HEK293 (cell line): Measurements from ENCODE around the gene ITPKC.

Experiments
- KLF8 ChIP-seq: fragments of 450-650 bp; formaldehyde crosslinking; IDR thresholded peaks from 2 replicates; pipeline ENCODE4 v1.5.1; 2016; ENCODE audit warnings: missing biosample characterization, missing genetic modification characterization
- KLF9 ChIP-seq: fragments of 450-650 bp; formaldehyde crosslinking; IDR thresholded peaks from 2 replicates; pipeline ENCODE4 v1.5.1; 2016; ENCODE audit warnings: missing biosample characterization, missing genetic modification characterization, low read depth
- MYNN ChIP-seq: fragments of 450-650 bp; formaldehyde crosslinking; IDR thresholded peaks from 2 replicates; pipeline ENCODE4 v1.5.1; 2016; ENCODE audit warnings: missing biosample characterization, missing genetic modification characterization, borderline replicate concordance
- PRDM10 ChIP-seq: fragments of 450-650 bp; formaldehyde crosslinking; IDR thresholded peaks from 2 replicates; pipeline ENCODE4 v1.5.1; 2016; ENCODE audit warnings: missing biosample characterization, missing genetic modification characterization
- REPIN1 ChIP-seq: fragments of 450-650 bp; formaldehyde crosslinking; IDR thresholded peaks from 2 replicates; pipeline ENCODE4 v1.5.1; 2017; ENCODE audit warnings: missing biosample characterization, missing genetic modification characterization, low read depth
- SALL2 ChIP-seq: fragments of 450-650 bp; formaldehyde crosslinking; IDR thresholded peaks from 2 replicates; pipeline ENCODE4 v1.5.0; 2017; ENCODE audit warnings: missing biosample characterization, mild to moderate bottlenecking, missing genetic modification characterization, borderline replicate concordance
- SCRT1 ChIP-seq: fragments of 450-650 bp; formaldehyde crosslinking; IDR thresholded peaks from 2 replicates; pipeline ENCODE4 v1.5.1; 2016; ENCODE audit warnings: missing biosample characterization, missing genetic modification characterization, borderline replicate concordance
- SCRT2 ChIP-seq: fragments of 450-650 bp; formaldehyde crosslinking; IDR thresholded peaks from 2 replicates; pipeline ENCODE4 v1.5.1; 2016; ENCODE audit warnings: missing biosample characterization, missing genetic modification characterization
- TRIM28 ChIP-seq: IDR thresholded peaks from 2 replicates; pipeline ENCODE4 v1.6.1; 2011; ENCODE audit warnings: low read length, control low read depth, borderline replicate concordance
- ZBTB10 ChIP-seq: fragments of 450-650 bp; formaldehyde crosslinking; IDR thresholded peaks from 2 replicates; pipeline ENCODE4 v1.5.1; 2016; ENCODE audit warnings: missing biosample characterization, missing genetic modification characterization
- ZBTB21 ChIP-seq: fragments of 450-650 bp; formaldehyde crosslinking; IDR thresholded peaks from 2 replicates; pipeline ENCODE4 v1.5.1; 2017; ENCODE audit warnings: missing biosample characterization, missing genetic modification characterization
- ZFP41 ChIP-seq: fragments of 450-650 bp; formaldehyde crosslinking; IDR thresholded peaks from 2 replicates; pipeline ENCODE4 v1.5.1; 2016; ENCODE audit warnings: missing biosample characterization, missing genetic modification characterization, borderline replicate concordance
- ZNF112 ChIP-seq: fragments of 450-650 bp; formaldehyde crosslinking; IDR thresholded peaks from 2 replicates; pipeline ENCODE4 v1.5.0; 2017; ENCODE audit warnings: missing biosample characterization, missing genetic modification characterization
- ZNF114 ChIP-seq: fragments of 450-650 bp; formaldehyde crosslinking; IDR thresholded peaks from 2 replicates; pipeline ENCODE4 v1.5.0; 2017; ENCODE audit warnings: missing biosample characterization, missing genetic modification characterization
- ZNF132 ChIP-seq: fragments of 450-650 bp; formaldehyde crosslinking; IDR thresholded peaks from 2 replicates; pipeline ENCODE4 v1.5.1; 2017; ENCODE audit warnings: missing biosample characterization, missing genetic modification characterization, borderline replicate concordance
- ZNF148 ChIP-seq: fragments of 450-650 bp; formaldehyde crosslinking; IDR thresholded peaks from 2 replicates; pipeline ENCODE4 v1.5.0; 2017; ENCODE audit warnings: missing biosample characterization, missing genetic modification characterization, borderline replicate concordance
- ZNF157 ChIP-seq: fragments of 450-650 bp; formaldehyde crosslinking; IDR thresholded peaks from 2 replicates; pipeline ENCODE4 v1.5.1; 2016; ENCODE audit warnings: missing biosample characterization, missing genetic modification characterization
- ZNF274 ChIP-seq, 2 experiments: fragments of 200-500 bp in 1 of 2; fragments of 450-650 bp in 1 of 2; sonication (Bioruptor generic) in 1 of 2; formaldehyde crosslinking in 1 of 2; IDR thresholded peaks; 2 replicates each; pipeline versions ENCODE4 v1.5.1 to v1.6.1; 2014 to 2016; ENCODE audit warnings: borderline replicate concordance in 1 of 2, inconsistent platforms in 1 of 2, low read length in 1 of 2, missing biosample characterization in 1 of 2, missing genetic modification characterization in 1 of 2
- ZNF335 ChIP-seq: fragments of 450-650 bp; formaldehyde crosslinking; conservative IDR thresholded peaks from 2 replicates; pipeline ENCODE4 v1.5.1; 2016; ENCODE audit warnings: missing biosample characterization, missing genetic modification characterization
- ZNF362 ChIP-seq: fragments of 450-650 bp; formaldehyde crosslinking; IDR thresholded peaks from 2 replicates; pipeline ENCODE4 v1.5.1; 2016; ENCODE audit warnings: missing biosample characterization, missing genetic modification characterization
- ZNF544 ChIP-seq: fragments of 450-650 bp; formaldehyde crosslinking; IDR thresholded peaks from 2 replicates; pipeline ENCODE4 v1.5.0; 2017; ENCODE audit warnings: missing biosample characterization, missing genetic modification characterization
- ZNF621 ChIP-seq: fragments of 450-650 bp; formaldehyde crosslinking; IDR thresholded peaks from 2 replicates; pipeline ENCODE4 v1.5.1; 2017; ENCODE audit warnings: missing biosample characterization, missing genetic modification characterization
- ZNF645 ChIP-seq: fragments of 450-650 bp; formaldehyde crosslinking; IDR thresholded peaks from 2 replicates; pipeline ENCODE4; 2016; ENCODE audit warnings: missing biosample characterization, missing genetic modification characterization
- ZNF677 ChIP-seq: fragments of 450-650 bp; IDR thresholded peaks from 2 replicates; pipeline ENCODE4 v1.5.0; 2018; ENCODE audit warnings: missing biosample characterization, mild to moderate bottlenecking, missing genetic modification characterization, moderate library complexity
- ZNF701 ChIP-seq: fragments of 450-650 bp; formaldehyde crosslinking; IDR thresholded peaks from 2 replicates; pipeline ENCODE4 v1.5.1; 2016; ENCODE audit warnings: missing biosample characterization, missing genetic modification characterization
- ZNF785 ChIP-seq: fragments of 450-650 bp; formaldehyde crosslinking; IDR thresholded peaks from 2 replicates; pipeline ENCODE4 v1.5.1; 2016; ENCODE audit warnings: missing biosample characterization, missing genetic modification characterization
- ZSCAN16 ChIP-seq: fragments of 450-650 bp; formaldehyde crosslinking; IDR thresholded peaks from 2 replicates; pipeline ENCODE4 v1.5.1; 2016; ENCODE audit warnings: missing biosample characterization, missing genetic modification characterization
- ZSCAN5A ChIP-seq: fragments of 450-650 bp; formaldehyde crosslinking; IDR thresholded peaks from 2 replicates; pipeline ENCODE4 v1.5.1; 2016; ENCODE audit warnings: missing biosample characterization, missing genetic modification characterization

The ITPKC gene

GRCh38 chr19:40716031-40716481, 856 bp upstream of the ITPKC start (continued):
- TF ChIP-seq ZNF701 (tag by site-specific recombination), result no peak
- TF ChIP-seq KLF9 (tag by site-specific recombination), result no peak
- TF ChIP-seq ZNF274 (IDR thresholded peaks at IDR 0.05; ENCODE audit: low read length), result no peak
- no peak for TF ChIP-seq ZNF274 (tag by site-specific recombination; IDR thresholded peaks at IDR 0.05; ENCODE audit: borderline replicate concordance)
- no peak for TF ChIP-seq ZNF362 (tag by site-specific recombination)
- TF ChIP-seq ZSCAN5A (tag by site-specific recombination), result 0 out of 2 replicates have a peak, but pooled peaks have one; percentile 0
- no peak for TF ChIP-seq ZNF335 (tag by site-specific recombination)
- TF ChIP-seq ZNF114 (tag by site-specific recombination), result no peak
- no peak for TF ChIP-seq SCRT2 (tag by site-specific recombination)
- no peak for TF ChIP-seq ZBTB21 (tag by site-specific recombination)
- no peak for TF ChIP-seq ZNF645 (tag by site-specific recombination)
- TF ChIP-seq MYNN (tag by site-specific recombination), result no peak
- TF ChIP-seq ZNF132, result no peak
- no peak; the same call in 1 of the 2 replicates for TF ChIP-seq KLF8 (tag by site-specific recombination)
- TF ChIP-seq ZNF677 (tag by site-specific recombination), result no peak
- TF ChIP-seq ZNF148 (tag by site-specific recombination), result no peak
- TF ChIP-seq SALL2 (tag by site-specific recombination), result no peak
- TF ChIP-seq SCRT1, result no peak
- TF ChIP-seq REPIN1 (tag by site-specific recombination), result no peak
- TF ChIP-seq ZSCAN16 (tag by site-specific recombination), result peak; percentile 76; the same call in 1 of the 2 replicates
- TF ChIP-seq ZNF621 (tag by site-specific recombination), result no peak
- TF ChIP-seq ZFP41, result no peak
- no peak for TF ChIP-seq PRDM10 (tag by site-specific recombination)
- no peak; the same call in 1 of the 2 replicates for TF ChIP-seq ZNF785 (tag by site-specific recombination)
- TF ChIP-seq ZNF112 (tag by site-specific recombination), result no peak
- no peak for TF ChIP-seq ZBTB10 (tag by site-specific recombination)
- TF ChIP-seq ZNF157, result no peak
- no peak for TF ChIP-seq TRIM28
- no peak for TF ChIP-seq ZNF544 (tag by site-specific recombination)
